ENCODE measurements around the gene LINGO3. TPM values are rescaled to one million over a fixed set of nuclear protein-coding genes. Genes with fewer than 3 reads are reported as not detected.

The LINGO3 gene
- total RNA-seq, 3 donors from 2014 or later (not counting 1 experiment from before 2014, with no cell fraction given), result 0.68 to 1.0 (median 0.84) TPM

DNA sequence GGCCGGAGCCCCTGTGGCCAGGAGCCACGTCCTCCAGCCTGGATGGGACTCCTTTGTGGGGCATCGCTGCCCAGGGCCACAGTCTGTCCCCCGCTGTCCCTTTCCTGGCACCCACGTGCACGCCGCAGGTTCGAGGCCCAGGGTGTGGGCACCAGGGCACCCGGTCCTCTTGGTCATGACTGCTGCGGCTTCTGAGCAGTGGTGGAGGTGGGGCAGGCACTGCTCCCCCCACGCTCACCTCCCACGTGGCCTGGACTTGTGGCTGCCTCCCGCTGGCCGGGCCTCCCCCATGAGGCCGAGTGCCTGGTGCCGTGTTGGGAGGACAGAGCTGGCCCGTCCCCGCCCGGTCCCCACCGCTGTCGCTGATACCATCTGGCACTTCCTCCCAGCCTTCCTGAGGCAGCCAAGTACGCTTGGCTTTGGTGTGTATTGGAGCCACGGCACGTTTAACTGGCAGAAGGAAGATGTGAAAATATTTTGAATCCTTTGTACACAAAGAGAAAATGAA lies 33.3 kb upstream of the LINGO3 start:
- TF ChIP-seq, protein P1, sequence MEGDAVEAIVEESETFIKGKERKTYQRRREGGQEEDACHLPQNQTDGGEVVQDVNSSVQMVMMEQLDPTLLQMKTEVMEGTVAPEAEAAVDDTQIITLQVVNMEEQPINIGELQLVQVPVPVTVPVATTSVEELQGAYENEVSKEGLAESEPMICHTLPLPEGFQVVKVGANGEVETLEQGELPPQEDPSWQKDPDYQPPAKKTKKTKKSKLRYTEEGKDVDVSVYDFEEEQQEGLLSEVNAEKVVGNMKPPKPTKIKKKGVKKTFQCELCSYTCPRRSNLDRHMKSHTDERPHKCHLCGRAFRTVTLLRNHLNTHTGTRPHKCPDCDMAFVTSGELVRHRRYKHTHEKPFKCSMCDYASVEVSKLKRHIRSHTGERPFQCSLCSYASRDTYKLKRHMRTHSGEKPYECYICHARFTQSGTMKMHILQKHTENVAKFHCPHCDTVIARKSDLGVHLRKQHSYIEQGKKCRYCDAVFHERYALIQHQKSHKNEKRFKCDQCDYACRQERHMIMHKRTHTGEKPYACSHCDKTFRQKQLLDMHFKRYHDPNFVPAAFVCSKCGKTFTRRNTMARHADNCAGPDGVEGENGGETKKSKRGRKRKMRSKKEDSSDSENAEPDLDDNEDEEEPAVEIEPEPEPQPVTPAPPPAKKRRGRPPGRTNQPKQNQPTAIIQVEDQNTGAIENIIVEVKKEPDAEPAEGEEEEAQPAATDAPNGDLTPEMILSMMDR (IDR thresholded peaks at IDR 0.05), result no peak
- no peak overlapping the region for H3K4me3 ChIP-seq (ENCODE audit: low read length)
- 62% methylated on average over 22 of the region's 24 CpGs for WGBS (ENCODE audit: insufficient coverage)
- H3K9me3 Mint-ChIP-seq, result no peaks in the 10 kb centered on the region
- peaks cover 0 to 9% of the 10 kb centered on the region in 2 donors for H3K4me1 Mint-ChIP-seq
- H3K36me3 Mint-ChIP-seq, result no peaks in the 10 kb centered on the region
- H3K27ac ChIP-seq (ENCODE audit: low read length), result no peak overlapping the region
- ATAC-seq (no peak), DNase-seq (no peak)
- no peaks in the 10 kb centered on the region for H3K27me3 ChIP-seq (ENCODE audit: control insufficient read depth, insufficient read depth, low read length)
- H3K27me3 Mint-ChIP-seq (ENCODE audit: low read depth in 2 of 2), result no peaks in the 10 kb centered on the region
- no peak overlapping the region for H3K27ac Mint-ChIP-seq
- intact Hi-C loops (cut with micrococcal nuclease), result no loop called here
- no peaks in the 10 kb centered on the region for H3K9me3 ChIP-seq (ENCODE audit: control insufficient read depth, insufficient read depth, low read length)
- H3K36me3 ChIP-seq (ENCODE audit: control insufficient read depth, insufficient read depth, low read length), result peaks cover 17% of the 10 kb centered on the region
- no peak overlapping the region for H3K4me3 Mint-ChIP-seq
- H3K4me1 ChIP-seq (ENCODE audit: control insufficient read depth, insufficient read depth, low read length), result no peaks in the 10 kb centered on the region

DNA sequence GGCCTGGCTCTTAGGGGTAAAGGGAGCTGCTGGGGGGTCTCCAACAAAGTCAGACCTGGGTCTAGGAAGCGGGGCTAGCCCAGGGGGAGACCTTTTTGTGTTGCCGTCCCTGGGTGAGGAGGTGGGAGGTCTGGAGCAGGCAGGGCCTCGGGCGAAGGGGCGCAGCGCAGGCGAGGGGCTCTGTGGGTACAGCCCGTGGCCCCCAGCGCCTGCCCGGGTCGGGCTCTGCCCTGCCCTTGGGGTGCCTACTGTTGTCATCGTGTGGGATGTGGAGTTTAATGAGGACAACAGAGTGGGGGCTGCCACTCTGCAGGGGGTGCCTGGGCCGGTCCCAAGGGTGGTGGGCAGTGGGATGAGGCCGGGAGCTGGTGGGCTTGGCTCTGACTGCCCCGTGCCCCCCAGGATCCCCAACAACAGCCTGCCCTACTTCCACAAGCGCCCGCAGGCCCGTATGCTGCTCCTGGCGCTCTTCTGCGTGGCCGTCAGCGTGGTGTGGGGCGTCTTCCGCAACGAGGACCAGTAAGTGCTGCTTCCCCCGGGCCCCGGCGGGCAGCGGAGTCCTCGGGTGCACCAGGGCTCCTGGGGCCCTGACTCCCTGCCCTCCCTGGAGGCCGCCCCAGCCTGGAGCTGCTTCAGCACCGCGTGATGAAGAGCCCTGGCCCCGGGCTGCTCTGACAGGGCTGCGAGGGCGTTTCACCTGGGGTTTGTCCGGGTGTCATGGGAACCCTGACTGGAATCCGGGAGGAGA lies 32.7 kb upstream of the LINGO3 start:
- Mint-ChIP-seq H3K4me3 (no peak overlapping the region), H3K27ac (no peak overlapping the region), H3K9me3 (no peaks in the 10 kb centered on the region), H3K4me1 (peaks cover 0 to 12% of the 10 kb centered on the region in 2 donors), H3K27me3 (ENCODE audit: low read depth in 2 of 2) (no peaks in the 10 kb centered on the region), H3K36me3 (no peaks in the 10 kb centered on the region)
- Histone ChIP-seq H3K4me3 (ENCODE audit: low read length) (no peak overlapping the region), H3K36me3 (ENCODE audit: control insufficient read depth, insufficient read depth, low read length) (peaks cover 17% of the 10 kb centered on the region), H3K27me3 (ENCODE audit: control insufficient read depth, insufficient read depth, low read length) (no peaks in the 10 kb centered on the region), H3K9me3 (ENCODE audit: control insufficient read depth, insufficient read depth, low read length) (no peaks in the 10 kb centered on the region), H3K27ac (ENCODE audit: low read length) (no peak overlapping the region), H3K4me1 (ENCODE audit: control insufficient read depth, insufficient read depth, low read length) (no peaks in the 10 kb centered on the region)
- TF ChIP-seq, protein P1 (IDR thresholded peaks at IDR 0.05), result no peak
- intact Hi-C loops (cut with micrococcal nuclease), result no loop called here
- no peak for DNase-seq
- no peak for ATAC-seq
- 93% methylated on average over 38 of the region's 38 CpGs for WGBS (ENCODE audit: insufficient coverage)

DNA sequence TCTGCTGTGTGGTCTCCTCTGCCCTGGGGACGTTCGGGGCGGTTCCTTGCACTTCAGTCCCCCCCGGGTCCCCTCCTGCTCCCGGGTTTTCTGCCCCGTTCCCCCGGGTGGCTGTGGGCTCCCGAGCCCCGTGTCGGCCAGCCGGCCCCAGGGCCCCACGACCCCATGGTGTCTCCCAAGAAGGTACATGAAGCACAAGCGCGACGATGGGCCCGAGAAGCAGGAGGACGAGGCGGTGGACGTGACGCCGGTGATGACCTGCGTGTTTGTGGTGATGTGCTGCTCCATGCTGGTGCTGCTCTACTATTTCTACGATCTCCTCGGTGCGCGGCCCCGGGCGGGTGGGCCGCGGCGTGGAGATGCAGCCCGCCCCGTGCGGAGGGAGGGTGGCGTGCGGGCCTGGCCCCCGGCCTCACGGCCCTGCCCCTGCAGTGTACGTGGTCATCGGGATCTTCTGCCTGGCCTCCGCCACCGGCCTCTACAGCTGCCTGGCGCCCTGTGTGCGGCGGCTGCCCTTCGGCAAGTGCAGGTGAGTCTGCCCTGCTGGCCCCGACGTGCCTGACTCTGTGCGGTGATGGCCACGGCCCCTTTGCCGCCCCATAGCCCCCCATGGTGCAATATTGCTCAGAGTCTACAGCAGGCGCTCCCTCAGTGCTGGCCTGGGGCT lies 31.8 kb upstream of the LINGO3 start:
- no peaks in the 10 kb centered on the region for H3K9me3 ChIP-seq (ENCODE audit: control insufficient read depth, insufficient read depth, low read length)
- H3K4me3 ChIP-seq (ENCODE audit: low read length), result no peak overlapping the region
- DNase-seq (no peak), ATAC-seq (no peak)
- intact Hi-C loops (cut with micrococcal nuclease), result no loop called here
- no peaks in the 10 kb centered on the region for H3K4me1 ChIP-seq (ENCODE audit: control insufficient read depth, insufficient read depth, low read length)
- Mint-ChIP-seq H3K27me3 (ENCODE audit: low read depth in 2 of 2) (no peaks in the 10 kb centered on the region), H3K9me3 (no peaks in the 10 kb centered on the region), H3K4me3 (no peak overlapping the region), H3K4me1 (peaks cover 0 to 16% of the 10 kb centered on the region in 2 donors), H3K36me3 (no peaks in the 10 kb centered on the region), H3K27ac (no peak overlapping the region)
- TF ChIP-seq, protein P1 (IDR thresholded peaks at IDR 0.05), result no peak
- no peak overlapping the region for H3K27ac ChIP-seq (ENCODE audit: low read length)
- peaks cover 17% of the 10 kb centered on the region for H3K36me3 ChIP-seq (ENCODE audit: control insufficient read depth, insufficient read depth, low read length)
- 98% methylated on average over 52 of the region's 52 CpGs for WGBS (ENCODE audit: insufficient coverage)
- no peaks in the 10 kb centered on the region for H3K27me3 ChIP-seq (ENCODE audit: control insufficient read depth, insufficient read depth, low read length)

Data from natural killer cell (primary cell).